MM.1S (cell line): ENCODE measurements around the gene PGAP1.

Experiments
- CTCF ChIP-seq: fragments of 300-600 bp; sonication (generic); IDR thresholded peaks from 2 replicates; pipeline ENCODE4 v1.5.1; 2016; ENCODE audit warnings: antibody characterized with exemption, low read length, mixed read lengths
- EZH2 ChIP-seq: fragments of 300-600 bp; sonication (generic); optimal IDR thresholded peaks from 2 replicates; pipeline ENCODE3; 2017; ENCODE audit warnings: low read depth, mild to moderate bottlenecking, antibody characterized with exemption, low read length, mixed read lengths

GRCh38 chr2:196952936-196953335 lies 26.4 kb upstream of the PGAP1 start:
- no peak for TF ChIP-seq CTCF
- no peak for TF ChIP-seq EZH2
